Bronchial epithelial cell (primary cell): ENCODE measurements around the gene TCF20. TPM values are rescaled to one million over a fixed set of nuclear protein-coding genes. Genes with fewer than 3 reads are reported as not detected.

Experiments used
- DNase-seq: peaks from one replicate; pipeline ENCODE4 v3.0.0-alpha.2; 2010; ENCODE audit warnings: low read depth
- FAIRE-seq: peaks from 2 replicates; lab custom pipeline; 2011; peaks lifted over from hg19 to GRCh38; lab: Jason Lieb, UNC
- H3K27me3 ChIP-seq: 2 replicates; pipeline ENCODE4 v1.5.1; 2011; ENCODE audit warnings: low read length; ENCODE audit not compliant: control insufficient read depth, insufficient read depth
- H3K36me3 ChIP-seq: 2 replicates; pipeline ENCODE4 v1.5.1; 2011; ENCODE audit warnings: low read length; ENCODE audit not compliant: control insufficient read depth, insufficient read depth
- H3K4me3 ChIP-seq: 2 replicates; pipeline ENCODE4 v1.5.1; 2011; ENCODE audit warnings: mild to moderate bottlenecking, low read depth, low read length, control low read depth
- total RNA-seq: library from RNA; depleted of rRNA; stranded (reverse); fragments of >200 nt; gene quantifications from 2 replicates; pipeline ENCODE4 v1.2.1, GENCODE V29; 2014
- TF ChIP-seq, protein P1 (sequence below): IDR thresholded peaks from 2 replicates; pipeline ENCODE4 v1.5.1; 2011; ENCODE audit warnings: mild to moderate bottlenecking, moderate library complexity, low read length, control low read depth, inconsistent platforms; ENCODE audit not compliant: insufficient read depth, severe bottlenecking

Gene TCF20
- total RNA-seq, 1 donor from 2014 or later = 40.8 TPM

DNA sequence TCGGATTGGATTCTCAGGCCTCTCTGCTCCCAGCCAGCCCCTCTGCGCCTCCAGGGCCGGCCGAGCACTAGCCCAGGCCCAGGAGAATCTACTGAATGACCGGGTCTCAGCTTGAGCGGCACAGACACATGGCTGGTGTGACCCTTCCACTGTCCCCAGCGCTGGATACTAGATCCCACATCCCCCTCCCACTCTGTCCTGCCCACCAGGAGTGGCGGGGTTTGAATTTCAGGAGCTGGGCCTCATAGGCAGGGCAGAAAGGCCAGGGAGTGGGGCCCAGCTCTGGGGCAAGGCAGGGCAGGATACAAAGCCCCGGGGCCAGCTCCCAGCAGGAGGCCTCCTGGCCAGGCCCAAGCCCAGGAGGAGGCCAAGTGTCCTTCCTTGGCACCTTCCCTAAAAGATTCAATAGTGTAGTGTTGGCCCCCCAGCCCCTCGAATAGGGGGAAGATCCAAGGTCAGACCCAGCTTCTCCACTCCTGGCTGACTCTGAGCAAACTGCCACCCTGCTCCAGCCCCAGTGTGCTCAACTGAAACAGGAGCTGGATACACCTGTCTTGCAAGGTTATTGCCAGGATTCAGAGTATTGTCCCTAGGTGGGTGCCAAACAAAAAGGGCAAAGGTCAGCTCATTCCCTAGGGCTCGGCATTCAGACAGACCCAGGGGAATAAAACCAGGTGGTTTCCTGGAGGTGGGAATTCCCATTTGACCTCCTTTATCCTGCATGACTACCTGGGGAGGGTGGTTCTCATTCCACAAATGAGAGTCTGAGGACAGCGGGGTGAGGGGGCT, 22.5 kb upstream of the TCF20 start:
- FAIRE-seq (no peak), DNase-seq (no peak)
- H3K36me3 ChIP-seq = no peaks in the 10 kb centered on the region
- TF ChIP-seq, protein P1, sequence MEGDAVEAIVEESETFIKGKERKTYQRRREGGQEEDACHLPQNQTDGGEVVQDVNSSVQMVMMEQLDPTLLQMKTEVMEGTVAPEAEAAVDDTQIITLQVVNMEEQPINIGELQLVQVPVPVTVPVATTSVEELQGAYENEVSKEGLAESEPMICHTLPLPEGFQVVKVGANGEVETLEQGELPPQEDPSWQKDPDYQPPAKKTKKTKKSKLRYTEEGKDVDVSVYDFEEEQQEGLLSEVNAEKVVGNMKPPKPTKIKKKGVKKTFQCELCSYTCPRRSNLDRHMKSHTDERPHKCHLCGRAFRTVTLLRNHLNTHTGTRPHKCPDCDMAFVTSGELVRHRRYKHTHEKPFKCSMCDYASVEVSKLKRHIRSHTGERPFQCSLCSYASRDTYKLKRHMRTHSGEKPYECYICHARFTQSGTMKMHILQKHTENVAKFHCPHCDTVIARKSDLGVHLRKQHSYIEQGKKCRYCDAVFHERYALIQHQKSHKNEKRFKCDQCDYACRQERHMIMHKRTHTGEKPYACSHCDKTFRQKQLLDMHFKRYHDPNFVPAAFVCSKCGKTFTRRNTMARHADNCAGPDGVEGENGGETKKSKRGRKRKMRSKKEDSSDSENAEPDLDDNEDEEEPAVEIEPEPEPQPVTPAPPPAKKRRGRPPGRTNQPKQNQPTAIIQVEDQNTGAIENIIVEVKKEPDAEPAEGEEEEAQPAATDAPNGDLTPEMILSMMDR = no peak
- H3K27me3 ChIP-seq = no peaks in the 10 kb centered on the region
- H3K4me3 ChIP-seq = no peak overlapping the region

- H3K4me3 ChIP-seq = no peak overlapping the region
- FAIRE-seq (no peak), DNase-seq (no peak)
- no peaks in the 10 kb centered on the region for H3K27me3 ChIP-seq
- H3K36me3 ChIP-seq = no peaks in the 10 kb centered on the region
- TF ChIP-seq, protein P1 = no peak
These were observed 20.8 kb upstream of the TCF20 start for GRCh38 chr22:42291287-42291686.

- Histone ChIP-seq H3K36me3 (no peaks in the 10 kb centered on the region), H3K27me3 (no peaks in the 10 kb centered on the region), H3K4me3 (no peak overlapping the region)
- no peak for FAIRE-seq
- TF ChIP-seq, protein P1 = no peak
- no peak for DNase-seq
These were observed 19.5 kb upstream of the TCF20 start for GRCh38 chr22:42289671-42290541.

GRCh38 chr22:42288791-42289190, 18.3 kb upstream of the TCF20 start:
- Histone ChIP-seq H3K36me3 (no peaks in the 10 kb centered on the region), H3K27me3 (peaks cover 9% of the 10 kb centered on the region), H3K4me3 (no peak overlapping the region)
- DNase-seq (peak; percentile 74), FAIRE-seq (no peak)
- TF ChIP-seq, protein P1 = no peak

GRCh38 chr22:42287174-42287890, 16.9 kb upstream of the TCF20 start:
- H3K27me3 ChIP-seq = peaks cover 11% of the 10 kb centered on the region
- no peak overlapping the region for H3K4me3 ChIP-seq
- TF ChIP-seq, protein P1 = no peak
- DNase-seq = no peak
- no peaks in the 10 kb centered on the region for H3K36me3 ChIP-seq
- peak; percentile 96 for FAIRE-seq
